ENCODE measurements around the gene SPAG9.

GRCh38 chr17:50972577-50972976 is 148.1 kb downstream of the SPAG9 start:
- TF ChIP-seq CTCF (IDR thresholded peaks at IDR 0.05; ENCODE audit: poor library complexity): no peak
- TF ChIP-seq EZH2phosphoT487 (IDR thresholded peaks at IDR 0.05; ENCODE audit: low read depth, severe bottlenecking, unreplicated experiment): no peak
- no peak for TF ChIP-seq EZH2 (IDR thresholded peaks at IDR 0.05; ENCODE audit: borderline replicate concordance)

All from hepatocyte (in vitro differentiated cells).